Cardiac septum (tissue), 1 donor: ENCODE measurements around the gene PRDM5. TPM values are rescaled to one million over a fixed set of nuclear protein-coding genes. Genes with fewer than 3 reads are reported as not detected.

Experiments used
- DNase-seq: peaks from one replicate; pipeline ENCODE4 v3.0.0-alpha.2; 2020; ENCODE audit warnings: low spot score
- intact Hi-C: fragments of 100-400 bp; cut with DNase I; formaldehyde crosslinking; loops from one replicate; pipeline ENCODE4 v1.14.0; 2022
- total RNA-seq: library from RNA; stranded (reverse); fragmentation: NEBNext Ultra II Directional; extraction: Animal tissue kit (Norgen Biotek cat#: 25700); gene quantifications from one replicate; pipeline ENCODE4 v1.2.1, GENCODE V29; 2021
- donor health status: DM: no; HTN: no; CAD: no.

The PRDM5 gene
- total RNA-seq, 1 donor from 2014 or later: 24.3 TPM

GRCh38 chr4:120830204-120830603 is 92.3 kb downstream of the PRDM5 start:
- no peak for DNase-seq

GRCh38 chr4:120829113-120829831 is 93.3 kb downstream of the PRDM5 start:
- DNase-seq: no peak
- intact Hi-C loops: loop anchor here (5.0 kb wide), 1 partner anchor 107 kb away; no protein-coding TSS in a partner anchor

More at GRCh38 chr4:120830204-120830603, 92.3 kb downstream of the PRDM5 start:
- intact Hi-C loops: loop anchor here (1.0 kb wide), 1 partner anchor 29 kb away; no protein-coding TSS in a partner anchor

DNA sequence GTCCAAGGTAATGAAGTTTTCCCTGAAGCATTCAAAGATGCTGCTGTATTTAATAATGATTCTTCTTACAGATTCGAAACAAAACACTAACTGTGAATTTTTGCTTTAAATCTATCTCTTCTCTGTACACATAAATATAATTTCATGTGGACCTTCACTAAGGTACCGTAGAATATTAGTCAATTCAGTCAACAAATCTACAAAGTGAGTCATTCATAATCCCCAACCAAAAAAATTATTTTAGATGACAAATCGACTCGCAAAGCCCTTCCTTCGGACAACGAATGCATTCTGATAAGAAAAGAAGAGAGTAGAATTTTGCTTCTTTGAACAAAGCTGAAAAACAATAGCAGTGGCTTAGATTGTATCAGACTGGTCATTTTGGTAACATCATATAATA is 95.7 kb downstream of the PRDM5 start:
- intact Hi-C loops: loop anchor here (5.0 kb wide), 1 partner anchor 105 kb away; no protein-coding TSS in a partner anchor
- no peak for DNase-seq

GRCh38 chr4:120826449-120826848 is 96.1 kb downstream of the PRDM5 start:
- intact Hi-C loops: loop anchor here (5.0 kb wide), 1 partner anchor 104 kb away; no protein-coding TSS in a partner anchor

GRCh38 chr4:120824946-120825345 is 97.6 kb downstream of the PRDM5 start:
- DNase-seq: no peak
- intact Hi-C loops: loop anchor here (5.0 kb wide), 1 partner anchor 103 kb away; no protein-coding TSS in a partner anchor

More at GRCh38 chr4:120826449-120826848, 96.1 kb downstream of the PRDM5 start:
- no peak for DNase-seq

DNA sequence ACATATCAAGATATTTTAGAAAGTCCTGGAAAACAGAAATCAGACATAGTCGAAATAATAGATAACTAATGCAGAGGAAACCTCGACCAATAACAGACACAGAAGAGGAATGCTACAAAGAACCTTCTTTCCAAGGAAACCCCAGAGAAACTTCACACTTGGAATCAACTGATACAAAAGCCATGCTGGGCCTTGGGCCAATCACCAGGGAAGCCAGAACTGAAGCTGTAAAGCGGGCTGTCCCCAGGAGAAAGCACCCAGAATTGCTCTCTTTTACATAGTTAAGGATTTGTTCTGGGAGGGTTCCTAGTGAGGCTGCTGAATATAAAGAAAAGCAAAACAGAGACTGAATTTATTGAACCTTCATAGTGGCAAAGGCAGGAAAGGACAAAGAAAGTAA is 100.5 kb downstream of the PRDM5 start:
- DNase-seq: no peak
- intact Hi-C loops: no loop called here

DNA sequence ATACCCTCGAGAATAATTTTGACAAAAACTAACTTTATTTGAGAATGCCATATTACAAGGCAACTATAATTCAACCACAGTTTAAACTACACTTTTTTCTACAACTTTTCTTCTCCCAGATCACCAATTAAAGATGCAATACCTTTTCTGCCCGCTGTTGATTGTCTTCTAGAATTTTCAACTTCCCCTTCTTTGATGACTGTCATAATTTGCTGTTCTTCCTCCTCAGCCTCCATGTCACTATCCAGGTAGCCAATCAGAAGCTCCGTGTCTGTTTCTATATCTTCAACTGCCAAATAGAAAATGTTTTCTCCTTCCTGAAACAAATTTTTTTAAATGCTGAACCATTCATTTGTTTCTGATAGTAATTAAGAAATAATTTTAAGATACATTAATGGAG is 101.5 kb downstream of the PRDM5 start:
- intact Hi-C loops: no loop called here

GRCh38 chr4:120819805-120820437 is 102.6 kb downstream of the PRDM5 start:
- intact Hi-C loops: no loop called here
- DNase-seq: no peak

More for the DNA sequence above, 101.5 kb downstream of the PRDM5 start:
- no peak for DNase-seq

DNA sequence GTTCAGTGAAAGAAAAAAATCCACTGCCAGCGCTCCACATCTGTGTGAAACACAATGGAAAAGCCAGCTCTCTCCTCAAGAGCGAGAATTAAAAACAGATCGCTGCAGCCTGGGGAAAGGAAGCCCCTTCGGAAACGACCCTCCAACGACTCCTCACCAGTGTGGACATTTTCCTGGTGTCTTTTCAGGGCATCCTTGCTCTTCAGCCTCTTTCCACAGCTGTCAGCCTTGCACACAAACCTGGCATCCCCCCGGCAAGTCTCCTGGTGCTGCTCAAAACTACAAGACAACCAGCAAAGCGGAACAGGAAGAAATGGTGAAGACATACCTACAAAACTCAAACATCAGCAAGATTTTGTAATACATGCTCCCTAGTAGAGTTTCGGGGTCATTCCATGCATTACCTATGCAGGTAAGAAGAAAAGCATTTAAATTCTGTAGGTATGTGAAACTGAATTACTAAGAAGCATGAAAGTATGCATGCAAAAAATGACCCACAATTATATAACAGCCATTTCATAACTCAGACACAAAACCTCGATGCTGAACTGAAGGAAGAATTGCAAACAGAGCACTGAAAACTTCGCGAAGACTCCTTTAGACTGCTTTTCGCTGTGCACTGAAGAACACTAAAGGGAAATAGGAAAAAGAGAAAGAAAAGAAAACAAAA is 106.1 kb downstream of the PRDM5 start:
- intact Hi-C loops: no loop called here
- no peak for DNase-seq

- DNase-seq: no peak
- intact Hi-C loops: no loop called here
Measured at GRCh38 chr4:120815361-120815760, 107.2 kb downstream of the PRDM5 start.

GRCh38 chr4:120814886-120815285 is 107.6 kb downstream of the PRDM5 start:
- intact Hi-C loops: no loop called here
- no peak for DNase-seq

DNA sequence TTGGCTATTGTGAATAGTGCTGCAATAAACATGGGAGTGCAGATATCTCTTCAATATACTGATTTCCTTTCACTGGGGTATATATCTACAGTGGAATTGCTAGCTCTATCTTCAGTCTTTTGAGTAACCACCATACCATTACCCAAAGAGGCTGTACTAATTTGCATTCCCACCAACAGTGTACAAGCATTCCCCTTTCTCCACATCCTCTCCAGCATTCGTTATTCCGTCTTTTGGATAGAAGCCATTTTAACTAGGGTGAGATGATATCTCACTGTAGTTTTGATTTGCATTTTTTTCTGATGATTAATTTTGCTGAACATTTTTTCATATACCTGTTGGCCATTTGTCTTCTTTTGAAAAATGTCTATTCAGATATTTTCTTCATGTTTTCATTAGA is 110.3 kb downstream of the PRDM5 start:
- DNase-seq: no peak
- intact Hi-C loops: no loop called here

DNA sequence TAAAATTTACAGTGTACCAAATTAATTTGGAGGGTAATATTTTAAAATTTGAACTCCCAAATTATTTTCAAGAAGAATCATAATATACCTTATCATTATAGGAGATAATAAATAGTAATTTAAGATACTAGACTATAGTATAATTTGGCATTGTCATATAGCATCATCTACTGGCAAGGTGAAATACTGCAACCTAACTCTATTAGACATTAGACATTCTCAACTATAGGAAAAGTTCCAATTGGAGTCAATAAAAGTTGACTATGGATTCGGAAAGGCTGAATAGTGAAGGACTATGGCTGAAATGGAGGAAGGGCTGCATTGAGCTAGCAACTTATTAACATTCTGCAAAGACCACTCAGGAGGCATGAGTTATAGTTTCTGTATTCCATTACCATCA is 113.0 kb downstream of the PRDM5 start:
- intact Hi-C loops: no loop called here
- DNase-seq: no peak

GRCh38 chr4:120808475-120809141 is 113.9 kb downstream of the PRDM5 start:
- intact Hi-C loops: no loop called here

DNA sequence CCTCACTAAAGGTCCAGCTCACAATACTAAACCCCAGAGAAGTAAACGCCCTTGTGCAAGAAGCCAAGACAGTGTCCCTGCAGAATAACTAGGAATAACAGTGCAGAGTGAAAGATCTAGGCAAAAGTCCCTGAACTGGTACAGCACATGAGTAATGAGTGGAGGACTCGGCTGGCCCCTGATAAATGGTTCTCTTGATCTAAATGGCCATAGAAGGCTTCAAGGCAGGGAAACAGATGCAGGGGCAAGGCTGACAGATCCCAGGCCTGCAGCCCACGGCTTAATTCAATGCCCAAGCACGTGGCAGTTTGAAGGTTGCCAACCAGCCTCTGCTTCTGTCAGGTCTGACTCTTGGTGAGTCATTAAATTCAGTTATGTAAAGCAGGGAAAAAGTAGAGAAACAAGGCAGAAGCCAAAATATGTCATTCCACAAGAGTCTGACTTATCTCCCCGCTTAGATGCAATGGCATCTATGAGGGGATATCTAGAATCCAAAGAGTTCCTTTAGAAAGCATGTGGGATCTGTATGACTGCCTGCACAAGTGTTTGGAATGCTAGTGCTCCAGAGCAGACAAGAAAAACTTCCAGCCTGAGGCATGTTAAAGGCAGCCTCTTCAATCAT is 121.3 kb downstream of the PRDM5 start:
- peak; percentile 76 for DNase-seq
- intact Hi-C loops: loop anchor here (1.0 kb wide), 1 partner anchor 29 kb away; no protein-coding TSS in a partner anchor

More at GRCh38 chr4:120808475-120809141, 113.9 kb downstream of the PRDM5 start:
- DNase-seq: no peak

- intact Hi-C loops: no loop called here
- no peak for DNase-seq
Measured at GRCh38 chr4:120798570-120798969, 124.0 kb downstream of the PRDM5 start.

GRCh38 chr4:120796271-120796670 is 126.3 kb downstream of the PRDM5 start:
- DNase-seq: no peak
- intact Hi-C loops: no loop called here

GRCh38 chr4:120785202-120785601 is 137.3 kb downstream of the PRDM5 start:
- no peak for DNase-seq
- intact Hi-C loops: no loop called here

- no peak for DNase-seq
- intact Hi-C loops: no loop called here
Measured at GRCh38 chr4:120777459-120777858, 145.1 kb downstream of the PRDM5 start.
